Suprapubic skin (tissue), 4 donors: ENCODE data around the gene FBXL20. TPM values are rescaled to one million over a fixed set of nuclear protein-coding genes. Genes with fewer than 3 reads are reported as not detected.

Experiments
- DNase-seq, 2 donors: peaks; one replicate each; pipeline ENCODE4 v3.0.0-alpha.2; 2019; ENCODE audit warnings: low spot score in 2 of 2
- H3K27ac ChIP-seq: fragments of 200-600 bp; sonication (generic); one replicate; pipeline ENCODE4 v1.5.1; 2019
- H3K27me3 ChIP-seq: fragments of 200-600 bp; sonication (generic); one replicate; pipeline ENCODE4 v1.5.1; 2019
- H3K36me3 ChIP-seq: fragments of 200-600 bp; sonication (generic); one replicate; pipeline ENCODE4 v1.5.1; 2019
- H3K4me1 ChIP-seq: fragments of 200-600 bp; sonication (generic); one replicate; pipeline ENCODE4 v1.5.1; 2019
- H3K4me3 ChIP-seq: fragments of 200-600 bp; sonication (generic); one replicate; pipeline ENCODE4 v1.5.1; 2019; ENCODE audit warnings: mild to moderate bottlenecking
- H3K9me3 ChIP-seq: fragments of 200-600 bp; sonication (generic); one replicate; pipeline ENCODE4 v1.5.1; 2019
- EP300 ChIP-seq: sonication (generic); formaldehyde crosslinking; IDR thresholded peaks from one replicate; pipeline ENCODE4 v1.6.1; 2017; ENCODE audit warnings: antibody characterized with exemption
- POLR2A ChIP-seq, 2 donors: fragments of 450-650 bp; IDR thresholded peaks; one replicate each; pipeline ENCODE4 v1.6.1; 2017; ENCODE audit warnings: antibody characterized with exemption in 2 of 2, mild to moderate bottlenecking in 2 of 2, moderate library complexity in 2 of 2
- POLR2AphosphoS5 ChIP-seq, 3 donors: sonication (generic); formaldehyde crosslinking; IDR thresholded peaks; one replicate each; pipeline ENCODE4 v1.6.1; 2017; ENCODE audit warnings: antibody characterized with exemption in 3 of 3
- WGBS: methylation state at CpG from one replicate; pipeline ENCODE4 v1.1.5; 2018; 5-methylcytosine and 5-hydroxymethylcytosine counted together
- total RNA-seq, 4 donors: library from RNA; depleted of rRNA; stranded (reverse); fragments of >200 nt; gene quantifications; one replicate each; pipeline ENCODE4 v1.1.0, GENCODE V29; 2016
- TF ChIP-seq, protein P1 (sequence below), 2 donors: fragments of 200-600 bp in 1 of 2; fragments of 450-650 bp in 1 of 2; sonication (generic) in 1 of 2; IDR thresholded peaks; one replicate each; pipeline ENCODE4 v1.5.1; 2016 to 2019; ENCODE audit warnings: antibody characterized with exemption in 2 of 2, mild to moderate bottlenecking in 1 of 2, moderate library complexity in 1 of 2

The FBXL20 gene
- total RNA-seq, 4 donors from 2014 or later = 21.0 to 40.7 (median 26.4) TPM

DNA sequence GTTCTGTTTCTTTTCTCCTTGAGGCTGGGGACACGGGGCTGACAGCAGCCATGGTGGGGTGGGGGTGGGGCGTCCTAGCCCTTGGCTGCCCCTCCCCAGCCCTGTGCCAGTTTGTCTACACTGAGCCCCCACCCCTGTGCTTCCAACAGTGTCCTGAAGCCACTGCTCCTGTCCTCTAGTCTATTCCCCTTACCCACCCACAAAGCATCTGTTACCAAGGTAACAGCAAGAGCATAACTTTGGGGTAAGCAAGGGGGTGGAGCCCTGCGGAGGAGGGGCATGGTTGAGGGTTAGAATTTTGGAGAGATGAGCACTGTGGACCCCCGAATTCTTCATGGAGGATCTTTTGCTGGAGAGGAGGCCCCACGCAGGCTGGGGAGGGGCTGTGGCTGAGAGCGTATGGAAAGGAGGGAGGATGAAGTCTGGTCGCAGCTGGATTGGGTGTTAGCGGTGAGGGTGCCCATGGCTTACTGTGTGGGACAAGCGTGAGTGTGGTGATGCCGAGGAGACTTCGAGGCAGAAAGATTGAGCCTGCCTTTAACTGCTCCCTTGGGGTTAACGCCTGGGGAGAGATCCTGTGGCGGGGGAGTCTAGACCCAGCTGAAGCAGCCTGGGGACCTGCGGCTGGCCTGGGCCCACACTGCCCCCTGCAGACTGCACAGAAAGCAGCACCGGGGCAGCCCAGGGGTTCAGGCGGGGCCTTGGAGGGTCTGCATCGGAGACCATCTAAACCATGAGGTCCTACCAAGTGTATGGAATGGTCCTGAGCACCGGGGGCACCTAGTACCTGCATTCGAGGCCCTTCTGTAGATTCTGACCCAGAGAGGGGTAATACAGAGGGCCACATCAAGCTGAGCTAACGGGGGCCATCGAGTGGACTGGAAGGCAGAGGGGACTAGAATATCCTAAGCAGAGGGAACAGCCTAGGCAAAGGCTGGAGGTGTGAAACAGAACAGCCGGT, 169.6 kb downstream of the FBXL20 start:
- TF ChIP-seq, protein P1, sequence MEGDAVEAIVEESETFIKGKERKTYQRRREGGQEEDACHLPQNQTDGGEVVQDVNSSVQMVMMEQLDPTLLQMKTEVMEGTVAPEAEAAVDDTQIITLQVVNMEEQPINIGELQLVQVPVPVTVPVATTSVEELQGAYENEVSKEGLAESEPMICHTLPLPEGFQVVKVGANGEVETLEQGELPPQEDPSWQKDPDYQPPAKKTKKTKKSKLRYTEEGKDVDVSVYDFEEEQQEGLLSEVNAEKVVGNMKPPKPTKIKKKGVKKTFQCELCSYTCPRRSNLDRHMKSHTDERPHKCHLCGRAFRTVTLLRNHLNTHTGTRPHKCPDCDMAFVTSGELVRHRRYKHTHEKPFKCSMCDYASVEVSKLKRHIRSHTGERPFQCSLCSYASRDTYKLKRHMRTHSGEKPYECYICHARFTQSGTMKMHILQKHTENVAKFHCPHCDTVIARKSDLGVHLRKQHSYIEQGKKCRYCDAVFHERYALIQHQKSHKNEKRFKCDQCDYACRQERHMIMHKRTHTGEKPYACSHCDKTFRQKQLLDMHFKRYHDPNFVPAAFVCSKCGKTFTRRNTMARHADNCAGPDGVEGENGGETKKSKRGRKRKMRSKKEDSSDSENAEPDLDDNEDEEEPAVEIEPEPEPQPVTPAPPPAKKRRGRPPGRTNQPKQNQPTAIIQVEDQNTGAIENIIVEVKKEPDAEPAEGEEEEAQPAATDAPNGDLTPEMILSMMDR (IDR thresholded peaks at IDR 0.05) = peak; percentile 43 to 80
- no peak for TF ChIP-seq EP300
- H3K27ac ChIP-seq = no peak overlapping the region
- no peak for DNase-seq
- H3K9me3 ChIP-seq = no peaks in the 10 kb centered on the region
- 21% methylated on average over 20 of the region's 22 CpGs for WGBS
- H3K27me3 ChIP-seq = peaks cover 11% of the 10 kb centered on the region
- no peaks in the 10 kb centered on the region for H3K36me3 ChIP-seq
- peaks cover 24% of the 10 kb centered on the region for H3K4me1 ChIP-seq
- H3K4me3 ChIP-seq = no peak overlapping the region

- WGBS = 43% methylated on average over 5 of the region's 10 CpGs
- TF ChIP-seq EP300 (no peak), POLR2AphosphoS5 (IDR thresholded peaks at IDR 0.05) (no peak), POLR2A (IDR thresholded peaks at IDR 0.05) (no peak)
- TF ChIP-seq, protein P1 (IDR thresholded peaks at IDR 0.05) = no peak
- Histone ChIP-seq H3K27me3 (peaks cover 16% of the 10 kb centered on the region), H3K4me1 (peaks cover 24% of the 10 kb centered on the region), H3K27ac (peak overlapping the region; percentile 2), H3K36me3 (no peaks in the 10 kb centered on the region), H3K9me3 (no peaks in the 10 kb centered on the region), H3K4me3 (no peak overlapping the region)
- no peak for DNase-seq
Measured at GRCh38 chr17:39231091-39231561, 170.3 kb downstream of the FBXL20 start.

DNA sequence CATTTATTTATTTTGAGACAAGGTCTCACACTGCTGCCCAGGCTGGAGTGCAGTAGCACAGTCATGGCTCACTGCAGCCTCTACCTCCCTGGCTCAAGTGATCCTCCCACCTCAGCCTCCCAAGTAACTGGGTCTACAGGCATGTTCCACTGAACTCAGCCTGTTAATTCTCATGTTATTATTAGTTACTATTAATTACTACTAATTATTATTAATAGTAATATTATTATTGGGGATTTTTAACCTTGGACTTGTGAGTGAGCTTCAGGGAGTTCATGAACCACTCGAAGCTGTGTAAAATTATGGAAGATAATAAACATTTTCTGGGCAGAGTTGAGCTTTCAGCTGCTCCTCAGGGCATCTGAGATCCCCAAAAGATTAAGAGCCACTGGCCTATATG, 171.1 kb downstream of the FBXL20 start:
- peaks cover 24% of the 10 kb centered on the region for H3K27me3 ChIP-seq
- H3K36me3 ChIP-seq = no peaks in the 10 kb centered on the region
- DNase-seq = no peak
- TF ChIP-seq EP300 = no peak
- H3K4me1 ChIP-seq = peaks cover 32% of the 10 kb centered on the region
- H3K9me3 ChIP-seq = no peaks in the 10 kb centered on the region
- no peak overlapping the region for H3K27ac ChIP-seq
- 88% methylated on average over 1 of the region's 1 CpG for WGBS
- H3K4me3 ChIP-seq = no peak overlapping the region

DNA sequence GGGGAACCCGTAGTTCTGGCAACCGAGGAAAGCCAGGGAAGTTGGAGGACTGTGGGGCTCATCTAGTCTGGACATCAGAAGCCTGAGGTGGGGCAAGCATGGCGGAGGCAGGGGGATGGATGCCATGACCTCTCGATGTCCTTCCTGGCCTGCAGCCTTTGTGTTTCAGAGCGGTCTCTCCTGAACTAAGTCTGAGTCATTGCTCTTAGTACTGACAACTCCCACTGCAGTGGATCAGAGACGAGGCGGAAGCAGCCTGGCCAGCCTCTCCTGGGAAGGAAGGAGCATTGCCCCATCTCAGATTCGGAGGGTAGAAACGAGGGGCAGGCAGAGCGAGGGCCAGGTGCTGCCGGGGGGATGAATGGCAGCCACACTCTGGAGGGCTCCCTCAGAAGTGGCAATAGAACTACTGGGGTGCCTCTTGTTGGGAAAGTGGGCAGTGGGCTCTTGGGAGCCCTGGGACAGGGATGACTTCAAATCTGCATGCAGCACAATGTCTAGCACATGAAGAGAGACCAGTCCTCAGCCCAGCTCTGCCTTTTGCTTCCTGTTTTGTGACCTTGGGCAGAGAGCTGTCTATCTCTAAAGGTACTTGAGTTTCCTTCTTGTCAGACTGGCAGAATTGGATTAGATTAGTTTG, 172.0 kb downstream of the FBXL20 start:
- Histone ChIP-seq H3K27me3 (peaks cover 30% of the 10 kb centered on the region), H3K4me1 (peaks cover 42% of the 10 kb centered on the region), H3K27ac (no peak overlapping the region), H3K36me3 (no peaks in the 10 kb centered on the region), H3K9me3 (no peaks in the 10 kb centered on the region), H3K4me3 (no peak overlapping the region)
- TF ChIP-seq, protein P1 (IDR thresholded peaks at IDR 0.05) = no peak
- TF ChIP-seq EP300 = no peak
- no peak for DNase-seq
- 71% methylated on average over 11 of the region's 11 CpGs for WGBS

DNA sequence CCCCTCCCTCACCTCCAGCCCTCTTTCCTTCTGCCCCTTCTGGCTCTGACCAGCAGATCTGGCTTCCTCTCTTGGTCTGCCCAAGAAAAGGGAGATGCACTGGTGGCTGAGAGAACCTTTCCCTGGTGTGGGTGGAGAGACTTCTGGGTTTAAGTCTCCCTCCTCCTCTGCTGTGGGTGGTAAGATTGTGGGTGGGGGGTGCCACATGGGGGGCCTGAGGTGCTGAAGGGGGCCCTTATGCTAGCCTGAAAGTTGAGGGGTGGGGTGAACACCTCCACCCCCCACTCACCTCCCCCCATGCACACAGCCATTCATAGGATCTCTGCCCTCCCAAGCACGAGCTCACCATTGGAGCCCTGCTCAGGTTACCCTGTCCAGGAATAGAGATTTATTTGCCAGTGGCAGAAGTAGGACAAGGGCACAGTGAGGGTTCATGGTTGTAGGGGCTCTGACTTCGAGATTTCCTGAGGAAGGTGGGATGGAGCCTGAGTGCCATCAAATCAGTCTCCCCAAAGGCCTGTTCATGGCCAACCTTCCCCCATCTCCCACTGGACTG, 174.0 kb downstream of the FBXL20 start:
- TF ChIP-seq, protein P1 (IDR thresholded peaks at IDR 0.05) = no peak
- no peak for TF ChIP-seq EP300
- TF ChIP-seq POLR2A (IDR thresholded peaks at IDR 0.05) = no peak
- TF ChIP-seq POLR2AphosphoS5 (IDR thresholded peaks at IDR 0.05) = no peak
- peaks cover 46% of the 10 kb centered on the region for H3K4me1 ChIP-seq
- no peaks in the 10 kb centered on the region for H3K9me3 ChIP-seq
- H3K27me3 ChIP-seq = peaks cover 32% of the 10 kb centered on the region
- H3K27ac ChIP-seq = no peak overlapping the region
- WGBS = 86% methylated on average over 2 of the region's 2 CpGs
- DNase-seq = no peak
- H3K4me3 ChIP-seq = no peak overlapping the region
- no peaks in the 10 kb centered on the region for H3K36me3 ChIP-seq
